Mononuclear cell (primary cell): ENCODE measurements around the gene ZNF697. TPM values are rescaled to one million over a fixed set of nuclear protein-coding genes. Genes with fewer than 3 reads are reported as not detected.
"Not testable (repeated sequence)": the region's sequence is repeated elsewhere in the genome, so short reads cannot be mapped to it uniquely, and the experiment has no call there.

Source experiments
- H3K27me3 ChIP-seq: 2 replicates; pipeline ENCODE4 v1.6.0; 2011; ENCODE audit warnings: low read length, control low read depth; ENCODE audit not compliant: insufficient read depth
- H3K4me1 ChIP-seq: 2 replicates; pipeline ENCODE4 v1.5.1; 2011; ENCODE audit warnings: mild to moderate bottlenecking, low read length, control low read depth; ENCODE audit not compliant: insufficient read depth
- H3K4me3 ChIP-seq: 2 replicates; pipeline ENCODE4 v1.5.1; 2011; ENCODE audit warnings: mild to moderate bottlenecking, low read length, moderate library complexity
- H3K9me3 ChIP-seq: 2 replicates; pipeline ENCODE4 v1.5.1; 2011; ENCODE audit warnings: low read depth, mild to moderate bottlenecking, control low read depth, low read length
- total RNA-seq: library from RNA; depleted of rRNA; stranded (reverse); fragments of >200 nt; gene quantifications from one replicate; pipeline ENCODE4 v1.2.3, GENCODE V29; 2012

Gene ZNF697
- total RNA-seq = 4.1 TPM

DNA sequence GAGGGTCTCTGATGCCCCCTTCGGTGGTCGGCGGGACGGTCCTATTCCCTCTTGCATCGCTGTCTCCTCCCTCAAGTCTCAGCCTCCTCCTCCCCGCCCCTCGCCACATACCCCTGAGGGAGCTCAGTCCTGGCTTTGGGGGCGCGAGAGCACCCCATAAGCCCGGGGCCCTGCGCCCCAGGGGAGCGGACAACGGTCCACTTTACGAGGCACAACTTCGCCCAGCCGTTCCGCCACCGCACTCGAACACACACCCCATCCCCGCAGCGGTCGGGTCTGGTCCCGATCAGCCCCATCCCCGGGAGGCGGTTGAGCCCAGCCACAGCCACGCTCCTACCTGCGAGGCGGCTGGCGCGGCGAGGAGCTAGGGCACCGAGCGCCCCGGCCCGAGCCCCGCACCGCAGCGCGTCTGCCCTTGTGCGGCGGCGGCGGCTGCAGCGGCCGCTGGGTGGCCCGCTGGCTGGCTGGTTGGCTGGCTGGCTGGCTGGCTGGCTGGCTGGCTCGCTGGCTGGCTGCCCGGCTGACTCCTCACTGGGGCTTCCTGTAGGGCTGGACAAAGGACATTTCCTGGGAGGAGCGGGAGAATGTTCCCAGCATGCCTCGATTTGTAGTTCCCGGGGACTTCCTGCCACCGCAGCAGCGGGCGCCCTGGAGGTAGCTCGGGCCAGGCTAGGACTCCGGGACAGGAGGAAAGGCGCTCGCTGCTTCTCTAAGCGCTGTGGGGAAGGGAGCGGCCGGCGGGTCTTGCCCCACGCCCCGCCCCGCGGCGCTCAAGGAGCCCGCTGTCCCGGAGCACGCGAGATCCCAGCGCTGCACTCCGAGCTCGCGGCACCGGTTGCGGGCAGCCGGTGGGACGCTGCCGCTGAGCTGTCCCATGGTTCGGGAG lies at the start of gene ZNF697:
Gene ZNF697, minus strand, starts transcription at position 533 of the 886 bp plus-strand sequence. CDS start 22,166 bp downstream, outside the sequence.
- Histone ChIP-seq H3K27me3 (peaks cover 47% of the 10 kb centered on the region), H3K4me3 (peak within 1 kb of the TSS; percentile 51), H3K4me1 (peaks cover 23% of the 10 kb centered on the region), H3K9me3 (no peaks in the 10 kb centered on the region)

GRCh38 chr1:119697598-119697997 lies 49.5 kb upstream of the ZNF697 start:
- Histone ChIP-seq H3K9me3 (no peaks in the 10 kb centered on the region), H3K4me3 (no peak overlapping the region)

GRCh38 chr1:119696863-119697262 lies 48.8 kb upstream of the ZNF697 start:
- not testable (repeated sequence) for H3K4me1 ChIP-seq, H3K9me3 ChIP-seq, H3K27me3 ChIP-seq, H3K4me3 ChIP-seq

More at GRCh38 chr1:119697598-119697997, 49.5 kb upstream of the ZNF697 start:
- Histone ChIP-seq H3K4me1 (no peaks in the 10 kb centered on the region), H3K27me3 (no peaks in the 10 kb centered on the region)

- Histone ChIP-seq H3K27me3 (no peaks in the 10 kb centered on the region), H3K4me1 (no peaks in the 10 kb centered on the region), H3K4me3 (no peak overlapping the region), H3K9me3 (no peaks in the 10 kb centered on the region)
These were observed 41.4 kb upstream of the ZNF697 start for GRCh38 chr1:119689511-119689910.

DNA sequence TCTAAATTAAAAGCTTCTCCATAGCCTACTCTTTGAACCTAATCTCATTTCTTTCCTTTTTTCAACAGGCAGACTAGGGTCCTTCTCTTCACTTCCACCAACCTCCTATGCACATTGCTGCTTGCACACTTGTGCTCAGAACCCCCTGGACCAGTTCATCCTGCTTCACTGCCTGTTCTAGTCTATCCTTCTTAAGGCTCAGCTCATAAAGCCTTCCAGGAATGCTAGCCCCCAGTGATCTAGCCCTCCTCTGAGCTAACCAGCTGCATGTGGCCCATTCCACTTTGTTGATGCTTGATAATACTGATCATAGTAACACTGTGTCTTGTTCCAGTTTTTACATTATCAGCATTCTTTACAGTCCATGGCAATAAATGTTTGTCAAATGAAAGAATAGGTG lies 40.7 kb upstream of the ZNF697 start:
- H3K4me3 ChIP-seq = no peak overlapping the region
- H3K4me1 ChIP-seq = no peaks in the 10 kb centered on the region
- no peaks in the 10 kb centered on the region for H3K9me3 ChIP-seq
- no peaks in the 10 kb centered on the region for H3K27me3 ChIP-seq

DNA sequence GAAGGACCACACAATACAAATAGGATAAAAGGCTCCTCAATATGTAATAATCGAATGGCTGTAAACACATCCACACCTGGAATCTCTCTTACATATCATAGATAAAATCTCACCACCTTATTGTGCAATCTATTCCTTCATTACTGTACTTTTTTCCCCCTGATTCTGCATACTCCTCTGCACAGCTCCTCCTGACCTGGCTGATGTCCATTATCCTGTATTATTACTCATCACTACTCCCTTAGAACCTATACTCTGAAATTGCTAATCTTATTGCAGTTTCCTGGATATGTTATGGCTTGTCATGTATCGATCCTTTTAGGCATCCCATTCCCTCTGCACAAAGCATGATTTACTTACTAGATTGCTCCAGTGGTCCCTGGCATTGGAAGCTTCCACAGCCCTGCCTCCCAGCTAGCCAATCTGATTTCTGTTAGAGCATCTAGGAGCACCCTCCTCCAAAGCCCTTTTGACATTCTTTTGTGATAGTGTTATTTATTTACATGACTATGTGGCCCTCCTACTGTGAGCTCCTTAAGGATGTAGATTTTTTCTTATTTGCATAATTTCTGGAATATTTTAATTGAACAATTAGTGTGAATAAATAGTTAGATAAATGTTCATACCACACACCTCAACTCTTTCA lies 39.5 kb upstream of the ZNF697 start:
- no peaks in the 10 kb centered on the region for H3K4me1 ChIP-seq
- H3K4me3 ChIP-seq = no peak overlapping the region
- no peaks in the 10 kb centered on the region for H3K9me3 ChIP-seq
- H3K27me3 ChIP-seq = no peaks in the 10 kb centered on the region

DNA sequence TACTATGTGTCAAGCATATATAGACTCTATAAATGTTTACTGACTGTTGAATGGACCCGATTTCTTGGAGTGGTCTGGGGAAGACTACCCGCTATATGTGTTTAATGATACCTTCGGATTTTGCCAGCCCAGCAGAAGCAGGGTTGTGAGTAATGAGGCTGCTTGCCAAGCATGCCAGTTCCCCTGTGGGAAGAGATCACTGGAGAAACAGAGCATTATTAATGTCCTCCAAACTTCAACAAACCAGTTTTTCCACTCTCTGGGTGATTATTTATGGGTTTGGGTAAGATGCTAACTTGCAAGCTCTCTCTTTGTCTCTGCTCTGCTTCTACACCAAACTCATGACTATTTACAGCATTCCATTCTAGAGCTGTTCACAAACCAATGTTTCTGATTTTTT lies 38.6 kb upstream of the ZNF697 start:
- Histone ChIP-seq H3K27me3 (no peaks in the 10 kb centered on the region), H3K9me3 (no peaks in the 10 kb centered on the region), H3K4me3 (no peak overlapping the region), H3K4me1 (no peaks in the 10 kb centered on the region)

DNA sequence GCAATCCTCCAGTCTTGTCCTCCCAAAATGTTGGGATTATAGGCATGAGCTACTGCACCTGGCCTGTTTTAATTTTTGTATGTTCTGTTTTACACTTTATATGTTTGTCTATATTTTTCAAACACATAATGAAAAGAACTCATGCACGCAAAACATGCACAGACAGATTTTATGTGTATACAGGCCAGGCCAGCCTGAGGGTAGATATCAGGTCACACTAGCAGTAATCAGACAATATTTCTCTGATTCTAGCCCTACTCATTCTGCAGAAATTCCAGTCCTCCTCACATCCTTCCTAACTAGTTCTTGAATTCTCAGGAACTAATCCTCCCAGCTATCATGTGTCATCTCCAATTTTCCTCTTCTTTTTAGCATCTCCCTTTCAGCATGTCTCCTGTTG lies 35.8 kb upstream of the ZNF697 start:
- H3K27me3 ChIP-seq = no peaks in the 10 kb centered on the region
- H3K4me1 ChIP-seq = no peaks in the 10 kb centered on the region
- H3K9me3 ChIP-seq = no peaks in the 10 kb centered on the region
- H3K4me3 ChIP-seq = no peak overlapping the region

GRCh38 chr1:119682141-119682540 lies 34.1 kb upstream of the ZNF697 start:
- no peaks in the 10 kb centered on the region for H3K4me1 ChIP-seq
- H3K4me3 ChIP-seq = no peak overlapping the region
- no peaks in the 10 kb centered on the region for H3K27me3 ChIP-seq
- no peaks in the 10 kb centered on the region for H3K9me3 ChIP-seq

- no peak overlapping the region for H3K4me3 ChIP-seq
- H3K4me1 ChIP-seq = no peaks in the 10 kb centered on the region
- H3K27me3 ChIP-seq = no peaks in the 10 kb centered on the region
- H3K9me3 ChIP-seq = no peaks in the 10 kb centered on the region
These were observed 33.5 kb upstream of the ZNF697 start for GRCh38 chr1:119681560-119681959.

- Histone ChIP-seq H3K27me3 (no peaks in the 10 kb centered on the region), H3K4me1 (no peaks in the 10 kb centered on the region), H3K4me3 (no peak overlapping the region), H3K9me3 (no peaks in the 10 kb centered on the region)
These were observed 32.7 kb upstream of the ZNF697 start for GRCh38 chr1:119680723-119681122.

- H3K4me3 ChIP-seq = no peak overlapping the region
- H3K9me3 ChIP-seq = no peaks in the 10 kb centered on the region
- H3K4me1 ChIP-seq = peaks cover 3% of the 10 kb centered on the region
- no peaks in the 10 kb centered on the region for H3K27me3 ChIP-seq
These were observed 32.1 kb upstream of the ZNF697 start for GRCh38 chr1:119680193-119680592.

GRCh38 chr1:119679223-119679622 lies 31.2 kb upstream of the ZNF697 start:
- Histone ChIP-seq H3K9me3 (no peaks in the 10 kb centered on the region), H3K4me1 (peaks cover 7% of the 10 kb centered on the region), H3K4me3 (no peak overlapping the region), H3K27me3 (no peaks in the 10 kb centered on the region)

GRCh38 chr1:119676571-119677206 lies 28.6 kb upstream of the ZNF697 start:
- Histone ChIP-seq H3K27me3 (no peaks in the 10 kb centered on the region), H3K4me1 (peaks cover 7% of the 10 kb centered on the region), H3K9me3 (no peaks in the 10 kb centered on the region), H3K4me3 (no peak overlapping the region)
